ENCODE measurements around the gene RNU6-7.
A peak's percentile ranks its signal among the peaks of the same experiment; 100 is the strongest.

Gene RNU6-7

DNA sequence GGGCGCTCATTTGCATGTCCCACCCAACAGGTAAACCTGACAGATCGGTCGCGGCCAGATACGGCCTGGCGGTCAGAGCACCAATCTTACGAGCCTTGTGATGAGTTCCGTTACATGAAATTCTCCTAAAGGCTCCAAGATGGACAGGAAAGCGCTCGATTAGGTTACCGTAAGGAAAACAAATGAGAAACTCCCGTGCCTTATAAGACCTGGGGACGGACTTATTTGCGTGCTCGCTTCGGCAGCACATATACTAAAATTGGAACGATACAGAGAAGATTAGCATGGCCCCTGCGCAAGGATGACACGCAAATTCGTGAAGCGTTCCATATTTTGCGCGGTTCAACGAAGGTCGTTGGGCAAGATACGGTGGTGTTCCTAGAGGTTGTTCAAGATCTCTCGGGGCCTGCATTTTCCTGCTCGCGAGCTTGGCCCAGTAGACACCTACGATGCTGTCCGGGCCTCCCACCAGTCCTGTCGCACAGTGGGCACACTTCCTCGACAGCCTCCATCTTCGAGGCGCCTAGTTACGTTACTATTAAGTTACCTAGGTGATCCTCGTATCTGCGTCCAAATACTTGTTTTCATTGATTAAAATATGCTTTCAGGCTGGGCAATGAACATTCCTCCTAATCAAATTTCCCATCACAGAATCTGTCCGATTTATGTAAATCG lies at the start of gene RNU6-7:
Gene RNU6-7 (plus strand): TSS at position 230 of the 675 bp plus-strand sequence.
- no peak for DNase-seq (ENCODE audit: low read depth)

DNA sequence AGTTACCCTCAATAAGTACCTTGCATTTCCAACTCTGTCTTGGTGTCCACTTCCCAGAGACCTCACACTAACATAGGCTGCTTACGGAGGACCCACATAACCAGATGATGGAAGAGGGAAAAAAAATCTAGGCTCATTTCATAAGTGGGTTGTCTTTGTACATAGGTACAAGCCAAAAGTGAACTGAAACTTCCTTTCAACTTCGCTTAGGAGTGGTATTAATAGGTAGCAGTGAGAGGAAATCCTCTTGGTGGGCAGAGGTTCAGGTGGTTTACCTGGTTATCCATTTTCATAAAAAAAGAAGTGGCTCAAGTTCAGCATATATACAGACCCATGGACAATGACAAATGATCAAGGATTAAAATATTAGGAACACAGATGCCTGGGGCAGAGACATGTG lies 35.8 kb upstream of the RNU6-7 start:
- no peak for DNase-seq (ENCODE audit: low read depth)

DNA sequence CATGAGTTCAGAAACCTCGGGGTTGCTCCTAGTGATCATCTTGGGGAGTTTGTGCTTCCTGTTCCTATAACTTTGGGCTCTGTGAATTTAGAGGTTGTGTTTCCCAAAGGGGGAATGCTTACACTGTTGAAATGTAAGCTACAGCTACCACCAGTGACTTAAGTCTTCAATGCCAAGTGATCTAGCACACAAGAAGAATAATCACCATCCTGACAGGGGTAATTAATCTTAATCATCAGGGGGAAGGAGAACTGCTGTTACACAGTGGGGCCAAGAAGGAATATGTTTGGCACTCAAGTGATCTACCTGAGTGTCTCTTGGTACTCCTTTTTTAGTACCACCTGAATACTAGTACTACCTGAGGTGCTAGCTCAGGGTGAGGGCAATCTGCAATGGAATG lies 34.9 kb upstream of the RNU6-7 start:
- DNase-seq (ENCODE audit: low read depth) = no peak

DNA sequence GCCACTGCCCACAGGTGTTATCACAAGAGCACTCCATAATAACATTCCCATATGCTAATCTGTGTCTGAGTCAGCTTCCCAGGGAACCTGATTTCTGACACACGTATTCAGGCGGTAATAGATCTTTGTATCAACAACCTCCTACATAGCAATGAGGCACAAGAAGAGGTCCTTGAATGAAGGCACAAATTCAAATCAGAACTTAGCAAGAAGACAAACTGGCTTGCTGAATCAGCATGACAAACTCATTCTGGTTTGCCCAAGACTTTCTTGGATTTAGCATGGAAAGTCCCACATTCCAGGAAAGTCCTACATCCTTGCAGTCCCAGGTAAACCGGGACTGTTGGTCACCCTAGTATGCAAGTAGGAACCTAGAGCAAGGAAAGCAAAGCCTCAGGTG lies 33.9 kb upstream of the RNU6-7 start:
- DNase-seq (ENCODE audit: low read depth) = no peak

DNA sequence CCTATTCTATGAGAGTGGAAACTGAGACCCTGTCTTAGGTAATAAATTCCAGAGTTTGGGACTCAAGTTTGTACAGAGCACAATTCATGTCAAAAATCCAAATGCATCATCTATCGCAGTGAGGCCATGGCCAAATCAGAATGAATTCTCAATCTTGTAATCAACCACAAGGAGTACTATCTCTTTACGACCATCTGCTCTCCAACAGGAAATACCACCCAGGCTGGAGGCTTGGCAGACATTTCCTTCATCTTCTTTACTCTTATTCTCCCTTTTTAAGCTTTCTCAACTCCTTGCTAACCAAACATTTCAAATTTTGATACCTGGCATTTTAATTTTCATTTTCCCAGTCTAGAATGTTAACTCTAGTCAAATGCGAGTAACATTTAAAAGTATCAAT lies 32.7 kb upstream of the RNU6-7 start:
- no peak for DNase-seq (ENCODE audit: low read depth)

DNA sequence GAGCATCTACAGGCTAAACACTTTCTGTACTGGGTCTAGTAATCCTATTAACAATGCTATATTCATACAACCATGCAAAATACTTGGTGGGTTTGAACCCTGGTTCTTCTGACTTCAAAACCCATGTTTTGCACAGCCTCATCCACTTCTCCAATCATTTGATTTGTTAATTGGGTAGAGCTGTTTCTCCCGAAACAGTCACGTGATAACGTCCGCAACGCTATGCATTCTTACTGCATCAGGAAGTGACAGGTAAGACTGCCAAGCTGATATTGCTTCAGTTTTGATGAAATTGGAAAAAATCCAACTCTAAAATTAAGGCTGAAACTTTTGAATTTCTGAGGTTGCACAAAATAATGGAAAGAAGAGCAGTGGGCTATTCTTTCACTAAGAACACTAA lies 30.4 kb upstream of the RNU6-7 start:
- DNase-seq (ENCODE audit: low read depth) = no peak

DNA sequence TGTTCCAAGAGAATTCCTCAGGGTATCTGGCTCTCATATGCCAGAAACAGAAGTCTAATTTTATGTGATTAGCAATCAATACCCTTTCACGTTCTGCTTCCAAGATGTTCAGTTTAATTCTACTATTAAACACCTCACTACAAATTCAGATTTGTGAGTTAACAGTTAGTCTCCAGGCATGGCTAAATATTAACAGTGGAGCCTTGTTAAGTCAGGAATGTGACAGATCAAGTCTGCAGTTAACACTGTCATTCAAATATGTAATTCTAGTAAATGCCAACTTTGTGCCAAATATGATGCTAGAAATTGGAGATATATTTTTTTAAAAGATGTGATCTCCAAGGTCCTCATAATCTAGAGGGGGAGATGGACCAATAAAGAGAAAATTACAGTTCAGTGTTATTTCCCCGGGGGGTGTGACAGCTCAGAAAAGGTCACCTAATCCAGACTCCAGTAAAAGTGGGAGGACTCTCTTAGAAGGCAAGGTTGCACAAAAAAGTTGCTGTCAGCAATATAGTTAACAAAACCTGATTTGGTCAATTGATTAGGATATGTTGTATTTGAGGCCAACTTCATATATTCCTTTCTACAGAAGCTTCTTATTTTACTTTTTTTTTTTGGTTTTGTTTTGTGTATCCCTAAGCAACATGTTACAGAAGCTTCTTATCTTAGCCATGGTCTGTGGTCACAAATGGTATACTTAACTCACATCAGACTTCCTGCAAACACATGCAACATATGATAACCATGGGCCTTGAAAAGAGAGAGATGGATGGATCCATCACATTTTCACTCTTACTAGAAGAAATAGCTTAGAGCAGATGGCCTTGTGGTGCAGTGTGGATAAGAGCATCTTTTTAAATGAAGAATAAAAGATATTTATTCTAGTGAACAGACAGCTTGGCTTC lies 18.4 kb upstream of the RNU6-7 start:
- no peak for DNase-seq (ENCODE audit: low read depth)

DNA sequence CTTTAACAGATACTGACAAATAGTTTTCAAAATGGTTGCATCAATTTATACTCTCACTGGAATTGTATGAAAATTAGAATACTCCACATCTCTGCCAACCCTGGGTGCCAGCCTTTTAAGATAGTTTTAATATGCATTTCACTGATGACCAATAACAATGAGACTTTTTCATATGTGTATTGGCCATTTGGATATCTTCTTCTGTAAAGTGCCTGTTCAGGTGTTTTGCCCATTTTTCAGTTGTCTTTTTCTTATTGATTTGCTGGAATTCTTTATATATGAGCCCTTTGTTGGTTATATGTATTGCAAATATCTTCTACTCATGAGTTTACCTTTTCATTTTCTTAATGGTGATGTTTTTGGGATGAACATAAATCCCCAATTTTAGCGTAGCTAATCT lies 16.7 kb upstream of the RNU6-7 start:
- DNase-seq (ENCODE audit: low read depth) = no peak

DNA sequence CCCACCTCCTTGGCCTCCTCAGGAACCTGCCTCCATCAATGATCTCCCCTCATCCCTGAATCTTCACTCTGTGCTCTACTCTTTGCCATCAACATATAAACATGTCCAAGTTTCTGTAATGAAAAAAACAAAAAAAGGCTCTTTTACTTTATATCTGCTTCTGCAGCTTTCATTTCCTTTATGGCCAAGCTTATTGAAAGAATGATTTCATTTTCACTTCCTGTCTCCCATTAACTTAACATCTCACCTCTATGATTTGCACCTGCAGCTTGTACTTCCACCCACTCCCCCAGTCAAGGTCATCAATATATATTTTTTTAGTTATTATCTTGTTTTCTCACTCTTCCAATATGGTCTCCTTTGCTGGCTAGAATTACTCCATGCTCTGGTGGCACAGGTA lies 15.6 kb upstream of the RNU6-7 start:
- DNase-seq (ENCODE audit: low read depth) = no peak

DNA sequence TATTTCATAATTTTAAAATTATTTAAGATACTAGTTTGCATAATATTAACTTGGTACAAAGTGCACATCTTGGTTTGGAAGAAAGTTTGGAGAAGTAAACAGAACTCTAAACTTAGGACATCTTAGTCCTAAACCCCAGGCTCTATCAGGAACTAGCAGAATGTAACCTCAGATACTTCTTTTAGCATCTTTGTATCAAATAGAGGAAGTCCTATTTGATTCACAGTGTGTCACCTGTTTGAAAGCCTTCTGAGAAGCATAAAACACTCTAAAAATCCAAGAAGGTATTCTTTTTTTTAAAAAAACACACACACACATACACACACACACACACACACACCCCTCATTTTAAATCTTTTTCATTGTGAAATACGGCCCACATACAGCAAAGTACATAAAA lies 12.0 kb upstream of the RNU6-7 start:
- no peak for DNase-seq (ENCODE audit: low read depth)

DNA sequence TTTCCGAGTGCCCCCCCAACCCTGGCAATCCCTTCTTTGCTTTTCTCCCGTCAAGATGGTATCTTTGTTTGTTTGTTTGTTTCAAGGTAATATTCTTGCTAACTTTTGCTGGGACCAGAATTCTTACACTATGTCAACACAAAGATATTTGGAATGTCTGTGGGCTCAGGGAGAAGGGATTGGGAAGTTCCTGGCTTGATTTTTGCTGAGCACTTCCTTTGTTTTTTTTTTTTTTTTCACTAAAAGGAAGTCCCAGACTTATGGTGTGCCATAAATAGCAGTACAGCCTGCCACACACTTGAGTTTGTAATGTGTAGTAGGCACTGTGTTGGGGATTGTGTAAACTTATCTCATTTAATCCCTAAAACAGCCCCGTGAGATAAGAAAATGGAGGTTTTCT lies 11.2 kb upstream of the RNU6-7 start:
- no peak for DNase-seq (ENCODE audit: low read depth)

DNA sequence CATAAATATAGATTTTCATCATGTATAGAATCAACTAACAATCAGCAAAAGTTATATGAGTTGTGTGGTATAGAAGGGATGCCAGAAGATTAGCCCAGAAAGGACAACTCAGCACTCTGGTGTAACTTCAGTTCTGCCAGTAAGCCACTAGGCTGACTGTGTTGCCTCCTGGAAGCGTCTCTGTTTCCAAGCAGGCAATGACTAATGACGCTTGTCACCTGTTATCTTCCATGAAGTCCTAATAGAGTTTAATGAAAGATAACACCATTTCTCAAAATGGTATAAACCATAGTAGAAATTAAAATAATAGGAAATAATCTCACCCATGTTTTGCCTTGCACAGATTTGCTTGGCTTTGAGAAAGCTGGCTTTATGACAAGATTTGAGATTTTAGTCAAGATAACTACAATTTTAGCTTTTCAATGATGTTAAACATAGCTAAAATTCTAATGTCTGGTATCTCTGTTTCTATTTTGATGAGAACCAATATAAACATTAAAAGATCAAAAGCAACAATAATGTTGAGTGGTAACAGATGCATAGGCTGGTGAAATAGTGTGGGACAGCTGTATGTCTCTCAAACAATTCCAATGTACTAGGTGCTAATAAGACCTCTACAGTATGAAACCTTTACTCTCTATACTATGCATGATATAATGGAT lies 9.0 kb upstream of the RNU6-7 start:
- DNase-seq (ENCODE audit: low read depth) = no peak

DNA sequence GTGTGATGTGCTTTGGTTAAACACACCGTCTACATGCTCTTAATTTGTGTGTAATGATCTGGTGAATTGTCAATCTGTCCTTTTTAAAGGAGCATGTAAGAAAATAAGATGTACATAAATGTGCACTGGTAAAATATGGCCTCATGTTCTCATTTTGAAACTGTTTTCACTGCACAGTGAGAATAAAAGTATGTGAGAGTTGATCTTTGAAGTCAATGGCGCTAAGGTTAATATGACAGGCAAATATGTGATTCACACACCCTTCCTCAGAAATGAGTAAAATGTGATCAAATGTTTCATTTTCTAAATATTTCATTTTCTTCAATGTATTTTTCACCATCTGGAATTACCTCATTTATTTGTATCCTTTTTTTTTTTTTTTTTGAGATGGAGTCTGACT lies 8.3 kb upstream of the RNU6-7 start:
- DNase-seq (ENCODE audit: low read depth) = no peak

DNA sequence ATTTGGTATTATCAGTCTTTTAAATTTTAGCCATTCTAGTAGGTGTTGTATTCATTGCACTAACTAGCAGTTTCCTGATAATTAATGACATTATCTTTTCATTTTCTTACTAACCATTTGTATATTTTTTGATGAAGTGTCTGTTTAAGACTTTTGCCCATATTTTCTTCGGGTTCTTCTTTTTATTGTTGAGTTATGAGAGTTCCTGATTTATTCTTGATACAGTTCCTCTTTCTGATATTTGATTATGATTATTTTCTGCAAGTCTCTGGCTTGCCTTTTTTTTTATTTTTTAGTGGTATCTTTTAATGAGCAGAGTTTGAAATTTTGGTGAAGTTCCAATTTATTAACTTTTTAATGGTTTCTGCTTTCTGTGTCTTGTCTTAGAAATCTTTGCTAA lies 6.2 kb upstream of the RNU6-7 start:
- DNase-seq (ENCODE audit: low read depth) = no peak

DNA sequence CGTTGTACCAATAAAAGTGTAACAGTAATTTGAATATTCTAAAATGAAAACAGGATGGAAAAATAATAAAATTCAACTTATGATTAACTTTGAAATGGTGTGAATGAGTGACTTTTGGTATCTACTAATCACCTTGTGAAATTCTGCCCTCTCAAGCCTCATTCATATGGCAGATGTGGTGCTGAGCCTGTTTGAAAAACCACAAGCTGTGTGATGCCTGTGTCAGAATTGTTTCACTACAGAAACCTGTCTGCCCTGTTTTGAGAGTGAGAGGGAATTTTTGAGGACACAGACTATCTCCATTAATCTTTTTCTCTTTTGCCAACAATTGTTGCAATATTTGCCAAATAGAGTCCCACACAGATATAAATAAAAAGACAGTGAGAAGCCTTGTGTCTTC lies 3.9 kb upstream of the RNU6-7 start:
- no peak for DNase-seq (ENCODE audit: low read depth)

DNA sequence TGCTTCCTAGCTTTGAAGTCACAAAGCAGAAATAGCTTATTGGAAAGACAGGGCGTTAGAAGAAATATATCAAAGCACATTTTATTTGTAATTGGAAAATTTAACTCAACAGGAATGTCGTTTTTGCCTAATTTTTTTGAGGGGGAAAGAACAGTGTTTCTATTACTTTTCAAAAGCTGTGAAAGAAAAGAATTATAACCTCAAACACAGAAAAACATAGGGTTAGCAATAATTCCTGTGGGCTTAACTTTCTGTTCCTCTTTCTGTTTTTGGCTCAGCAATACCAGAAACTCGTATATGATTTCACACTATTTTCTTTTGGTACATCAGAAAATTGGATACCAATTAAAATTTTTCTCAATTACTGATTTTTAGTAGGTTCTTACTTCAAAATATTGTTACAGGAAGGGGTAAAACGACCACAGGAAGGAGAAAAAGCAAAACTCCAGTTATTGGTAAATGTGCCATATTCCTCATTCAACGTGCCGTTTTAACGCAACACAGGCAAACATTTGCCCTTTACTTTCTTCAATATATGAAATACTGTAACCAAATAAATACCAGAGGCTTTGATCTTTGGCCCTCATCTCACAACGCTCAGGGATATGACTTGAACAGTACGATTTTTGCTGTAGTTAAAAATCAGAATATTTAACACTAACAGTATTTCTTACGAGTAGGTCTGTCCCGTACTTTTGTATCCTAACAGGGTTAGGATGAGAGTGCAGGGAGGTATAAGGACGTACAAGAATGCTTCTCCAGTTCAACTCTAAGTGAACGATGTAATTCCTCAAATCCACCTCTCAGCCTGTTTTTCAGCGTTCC lies 1.3 kb upstream of the RNU6-7 start:
- no peak for DNase-seq (ENCODE audit: low read depth)

DNA sequence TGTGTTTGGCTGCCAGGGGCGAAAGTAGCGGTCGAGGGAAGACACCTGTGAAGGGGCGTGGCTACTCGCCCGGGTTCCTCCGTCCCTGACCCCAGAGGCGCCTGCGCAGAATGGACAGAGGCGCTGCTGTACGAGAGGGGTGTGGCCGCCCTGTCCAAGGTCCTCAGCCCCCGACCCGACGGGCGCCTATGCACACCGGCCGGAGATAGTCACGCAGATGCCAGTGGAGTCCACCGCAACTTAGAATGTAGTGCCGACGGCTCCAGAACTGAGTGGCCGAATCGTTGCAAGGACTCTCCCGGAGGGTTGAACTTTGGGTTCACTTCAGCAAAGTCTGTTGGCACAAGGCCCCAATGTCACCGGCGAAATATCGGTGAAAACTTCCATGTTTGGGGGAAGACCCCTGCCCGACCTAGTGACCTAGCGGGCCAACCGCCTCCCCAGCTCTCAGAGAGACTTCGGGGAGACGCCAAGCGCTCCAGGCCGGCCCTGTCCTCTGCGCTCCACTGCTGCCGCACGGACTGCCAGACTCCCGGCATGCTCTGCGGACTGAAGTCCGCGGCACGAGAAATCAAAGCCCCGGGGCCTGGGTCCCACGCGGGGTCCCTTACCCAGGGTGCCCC lies 541 bp upstream of the RNU6-7 start:
- no peak for DNase-seq (ENCODE audit: low read depth)

DNA sequence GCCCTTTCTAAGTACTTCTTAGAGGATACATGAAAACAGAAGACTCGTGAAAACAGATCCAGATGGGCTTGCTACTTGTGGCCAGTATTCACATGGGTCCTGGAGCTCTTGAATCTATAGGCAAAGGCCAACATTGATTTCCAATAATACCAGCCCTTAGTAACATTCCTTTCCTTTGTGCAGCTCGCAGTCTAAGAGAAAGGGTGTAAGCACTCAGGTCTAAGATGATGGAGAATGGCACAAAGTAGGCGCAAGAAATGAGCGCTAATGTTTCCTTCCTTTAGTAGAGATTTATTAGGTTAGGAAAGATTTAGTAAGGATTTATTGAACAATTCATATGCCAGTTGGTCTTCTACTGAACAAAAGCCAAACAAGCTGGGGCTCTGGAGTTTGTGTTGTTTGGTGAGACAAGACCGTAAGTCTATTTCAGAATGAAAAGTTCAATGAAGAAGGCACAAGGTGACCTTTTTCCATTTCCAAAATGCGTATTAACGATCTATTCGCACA lies 699 bp downstream of the RNU6-7 start:
- no peak for DNase-seq (ENCODE audit: low read depth)

DNA sequence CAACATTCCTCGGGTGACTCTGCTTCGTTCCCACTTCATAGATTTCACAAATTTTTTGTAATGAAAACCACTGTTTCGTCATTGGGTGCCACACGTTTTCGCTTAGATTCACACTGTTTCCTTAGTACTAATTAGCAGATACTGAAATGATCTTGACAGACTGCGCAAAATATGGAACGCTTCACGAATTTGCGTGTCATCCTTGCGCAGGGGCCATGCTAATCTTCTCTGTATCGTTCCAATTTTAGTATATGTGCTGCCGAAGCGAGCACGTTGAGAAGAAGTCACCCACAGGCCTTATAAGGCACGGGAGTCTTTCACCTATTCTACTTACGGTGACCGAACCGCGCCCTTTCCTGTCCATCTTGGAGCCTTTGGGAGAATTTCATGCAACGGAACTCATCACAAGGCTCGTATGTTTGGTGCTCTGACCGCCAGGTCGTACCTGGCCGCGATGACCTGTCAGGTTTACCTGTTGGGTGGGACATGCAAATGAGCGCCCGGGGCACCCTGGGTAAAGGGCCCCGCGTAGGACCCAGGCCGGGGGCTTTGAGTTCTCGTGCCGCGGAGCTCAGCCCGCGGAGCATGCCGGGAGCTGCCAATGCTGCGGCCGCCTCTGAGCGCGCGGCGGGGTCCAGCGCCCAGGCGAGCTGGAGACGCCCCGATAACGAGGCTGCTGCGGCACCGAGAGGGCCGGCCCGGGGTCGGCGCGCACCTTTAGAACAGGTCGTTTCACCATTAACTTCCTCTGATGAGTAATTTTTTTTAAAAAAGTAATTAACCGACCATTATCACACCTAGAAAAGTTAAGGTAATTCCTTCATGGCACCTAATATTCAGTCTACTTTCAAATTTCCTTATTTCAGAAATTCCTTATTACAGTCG lies 1.4 kb downstream of the RNU6-7 start, which contains the start of gene RNU6-8:
Gene RNU6-8 (minus strand): TSS at position 272 of the 885 bp plus-strand sequence.
- peak; percentile 66 for DNase-seq (ENCODE audit: low read depth)

DNA sequence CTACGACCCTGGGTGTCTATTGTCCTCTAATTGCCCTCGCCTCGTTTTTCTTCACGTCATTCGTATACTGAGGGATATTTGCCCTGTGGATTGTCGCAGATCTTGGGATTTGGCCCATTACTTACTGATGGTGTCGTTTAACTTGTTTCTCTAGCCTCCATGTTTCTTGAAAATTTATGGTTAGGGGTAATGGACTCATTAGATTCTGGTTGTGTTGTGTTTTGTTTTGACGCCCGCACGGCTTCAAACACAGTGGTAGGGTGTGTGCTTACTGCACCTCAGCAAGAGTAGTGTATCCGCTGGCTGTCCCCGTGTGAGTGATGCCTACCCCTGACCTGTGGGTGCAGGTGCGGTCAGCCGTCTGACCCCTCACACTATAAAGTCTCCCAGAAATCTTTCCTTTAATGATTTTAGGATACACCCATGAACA lies 2.1 kb downstream of the RNU6-7 start:
- no peak for DNase-seq (ENCODE audit: low read depth)
